M059J (cell line): ENCODE results near the gene PLCL2. TPM values are rescaled to one million over a fixed set of nuclear protein-coding genes. Genes with fewer than 3 reads are reported as not detected.

Experiments
- DNase-seq: peaks from one replicate; pipeline ENCODE4 v3.0.0-alpha.2; 2012; ENCODE audit warnings: low read depth
- total RNA-seq: library from RNA; depleted of rRNA; stranded (reverse); fragments of >200 nt; shearing (Covaris generic); gene quantifications from 2 replicates; pipeline ENCODE4 v1.2.3, GENCODE V29; 2014

Gene PLCL2
- total RNA-seq, 1 experiment from 2014 or later = 0.71 TPM

DNA sequence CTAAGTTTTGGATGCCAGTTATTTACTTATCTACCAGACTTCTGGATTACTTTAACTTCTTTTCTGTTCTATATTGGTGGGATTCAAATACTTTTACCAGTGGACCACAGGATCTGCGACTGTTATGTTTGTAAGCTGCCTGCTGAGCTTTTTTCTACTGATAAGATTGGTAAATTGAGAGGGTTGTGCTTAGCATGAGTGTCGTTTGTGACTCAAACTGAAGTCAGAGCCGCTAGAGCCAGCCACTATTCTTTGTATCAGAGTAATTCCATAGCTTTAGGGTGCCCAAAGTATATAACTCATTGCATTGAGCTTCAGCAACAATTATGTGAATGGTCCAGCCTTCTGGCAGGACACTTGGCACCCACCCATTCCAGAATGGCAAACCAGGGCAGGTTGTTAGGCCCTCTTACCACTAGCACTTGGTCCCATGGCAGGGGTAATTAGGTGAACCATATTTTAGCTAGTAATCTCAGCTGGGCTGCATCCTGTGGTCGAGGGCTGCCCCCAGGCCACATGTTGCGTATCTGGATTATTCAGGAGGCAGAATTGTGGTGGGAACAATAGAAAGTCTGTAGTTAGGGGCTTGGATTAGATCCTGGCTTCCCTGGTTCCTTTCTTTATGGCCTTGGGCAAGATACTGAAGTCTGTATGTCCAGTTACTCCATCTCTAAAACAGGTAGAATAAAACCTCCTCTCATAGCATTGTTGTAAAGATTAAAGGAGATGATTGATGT, 6.0 kb downstream of the PLCL2 start:
- peak; percentile 8 for DNase-seq

DNA sequence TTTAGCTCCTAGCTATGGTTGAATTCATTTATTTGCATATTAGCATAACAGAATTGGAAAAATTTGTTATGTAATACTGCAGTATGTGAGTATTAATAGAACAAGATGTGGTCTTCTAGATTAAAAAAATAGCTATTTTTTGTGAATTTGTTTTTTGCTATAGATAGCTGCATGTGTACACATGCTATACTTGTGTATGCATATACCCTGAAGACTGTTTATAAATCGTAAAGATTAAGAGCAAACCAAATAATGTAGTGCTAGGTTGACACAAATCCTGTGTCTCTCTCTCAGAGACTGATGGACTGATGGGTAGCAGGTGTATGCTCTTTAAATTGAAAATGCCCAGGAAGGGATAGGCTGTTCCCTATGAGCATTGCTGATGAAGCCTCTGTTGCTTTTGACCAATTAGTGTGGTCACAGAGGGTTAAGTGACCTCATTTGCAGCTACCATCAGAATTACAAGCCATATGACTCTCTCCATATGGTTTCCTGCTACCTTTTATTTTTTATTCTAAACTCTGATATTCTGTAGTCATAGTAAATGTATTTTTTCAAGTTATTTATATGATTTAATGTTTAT, 9.0 kb downstream of the PLCL2 start:
- no peak for DNase-seq

DNA sequence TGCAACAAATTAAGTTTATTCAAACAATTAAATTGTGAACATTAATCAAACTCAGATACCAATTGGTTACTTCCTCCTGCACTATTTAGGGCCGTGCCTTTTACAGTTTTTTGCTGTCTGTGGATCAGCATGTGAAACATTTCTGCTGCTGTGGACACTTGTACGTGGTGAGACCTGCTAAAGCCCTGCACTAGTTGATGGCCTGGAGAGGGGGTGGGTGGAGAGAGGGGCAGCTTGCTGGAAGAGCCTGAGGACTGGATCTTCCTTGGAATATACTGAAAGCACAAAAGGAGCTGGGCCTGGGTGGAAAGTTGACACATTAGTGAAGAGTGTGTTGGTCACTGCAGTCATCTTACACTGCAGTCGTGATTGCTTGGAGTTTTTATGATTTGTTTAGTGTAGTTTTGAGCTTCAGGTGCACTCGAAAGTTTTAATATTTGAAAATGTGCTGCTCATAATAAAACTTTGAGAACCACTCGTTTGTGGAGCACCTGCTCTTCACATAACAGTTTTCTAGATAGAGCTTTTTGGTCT, 11.4 kb downstream of the PLCL2 start:
- DNase-seq = no peak

DNA sequence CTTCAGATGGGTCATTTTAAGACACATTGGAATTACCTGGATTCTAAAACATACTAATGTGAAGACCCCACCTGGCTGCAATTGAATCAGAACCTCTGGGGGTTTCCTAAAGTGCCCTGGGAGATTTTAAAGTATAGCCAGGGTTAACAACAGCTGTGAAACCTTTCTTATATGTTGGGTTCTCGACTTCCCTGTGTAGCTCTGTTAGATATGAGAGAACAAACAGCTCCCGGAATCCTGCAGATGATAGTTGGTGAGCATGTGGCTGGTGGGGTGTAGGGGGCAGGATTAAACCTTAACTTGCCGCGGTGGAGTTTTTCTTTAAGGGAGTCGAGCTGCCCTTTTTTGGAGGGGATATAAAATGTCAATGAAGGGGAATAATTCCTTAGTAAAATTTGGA, 12.1 kb downstream of the PLCL2 start:
- no peak for DNase-seq

DNA sequence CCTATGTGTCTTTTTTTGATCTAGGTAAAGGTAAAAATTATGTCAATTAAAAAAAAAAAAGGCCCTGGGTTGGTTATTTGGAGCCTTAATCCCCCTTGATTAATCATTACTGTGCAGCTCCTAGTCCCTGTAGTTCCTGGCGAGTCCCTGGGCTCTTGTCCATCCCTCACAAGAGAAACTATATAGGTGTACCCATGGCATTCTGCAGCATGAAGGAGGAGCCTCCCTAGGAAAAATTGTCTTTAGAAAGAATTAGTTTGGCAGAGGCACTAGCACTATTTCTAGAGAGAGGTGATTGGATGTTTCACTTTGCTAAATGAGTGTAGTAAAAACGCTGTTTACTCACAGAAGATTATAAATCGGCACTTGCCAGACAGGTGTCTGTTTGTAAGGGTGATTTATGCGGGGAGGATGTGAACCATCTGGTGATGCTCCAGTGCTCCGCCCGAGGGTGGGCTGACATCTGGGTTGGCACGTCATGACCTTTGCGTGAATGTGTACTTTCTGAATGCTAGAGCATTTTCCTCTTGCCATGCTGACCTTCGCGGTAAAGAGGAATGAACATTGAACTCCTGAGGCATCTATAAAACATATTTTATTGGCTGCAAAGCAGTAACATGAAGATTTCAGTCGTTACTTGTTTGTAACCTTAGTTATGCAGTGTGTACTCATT, 12.6 kb downstream of the PLCL2 start:
- DNase-seq = peak; percentile 63

DNA sequence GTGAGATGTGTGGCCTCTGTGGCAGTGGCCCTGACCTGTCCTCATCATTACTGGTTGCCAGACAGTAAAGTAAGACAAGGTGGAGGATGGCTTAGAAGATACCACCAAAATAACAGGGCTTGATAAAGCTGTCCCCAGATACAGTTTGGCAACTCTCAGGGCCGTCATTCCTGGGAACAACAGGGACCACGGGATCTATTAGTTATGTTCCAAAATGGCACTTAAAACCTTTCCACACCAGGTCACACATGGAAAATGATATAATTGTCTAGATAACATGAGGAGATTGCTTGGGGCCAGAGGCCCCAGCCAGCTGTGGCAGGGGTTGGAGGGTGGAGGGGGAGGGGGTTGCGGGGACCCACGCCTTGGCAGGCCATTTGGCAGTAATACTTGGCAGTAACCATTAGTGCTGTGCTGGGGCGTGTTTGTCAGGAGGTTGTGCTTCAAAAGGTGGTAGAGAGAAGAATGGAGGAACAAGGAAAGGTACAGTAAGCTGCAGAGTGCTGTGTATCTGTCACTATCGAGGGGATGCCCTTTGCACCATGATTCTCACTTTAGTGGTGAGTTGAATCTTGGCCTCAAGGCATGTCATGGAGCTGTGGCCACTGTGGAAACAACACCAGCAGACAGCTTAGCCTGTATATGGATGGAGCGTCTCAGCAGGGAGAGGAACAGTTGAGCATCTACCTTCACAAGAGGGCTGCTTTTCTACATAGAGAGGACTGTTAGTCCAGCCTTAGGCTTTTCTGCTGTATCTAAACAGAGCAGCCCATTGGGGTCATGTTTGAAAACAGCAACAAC, 14.0 kb downstream of the PLCL2 start:
- no peak for DNase-seq

DNA sequence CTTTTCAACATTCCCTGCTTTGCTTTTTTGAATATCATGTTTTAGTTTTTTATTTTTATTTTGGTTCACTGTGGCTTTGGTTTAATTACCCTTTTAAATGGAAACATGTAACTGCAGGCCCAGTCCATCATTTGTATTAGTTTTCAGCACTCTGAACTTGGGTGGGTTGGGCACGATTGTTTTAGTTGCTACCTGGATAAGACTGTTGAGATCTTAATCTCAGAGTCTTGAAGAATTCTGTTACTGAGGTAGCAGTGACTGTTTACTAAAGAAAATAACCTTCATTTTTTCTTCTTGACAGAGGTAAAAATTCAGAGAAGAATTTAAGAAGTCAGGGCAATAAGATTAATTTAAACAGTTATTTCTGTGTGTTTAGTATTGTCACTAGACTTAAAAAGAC, 15.2 kb downstream of the PLCL2 start:
- DNase-seq = no peak

DNA sequence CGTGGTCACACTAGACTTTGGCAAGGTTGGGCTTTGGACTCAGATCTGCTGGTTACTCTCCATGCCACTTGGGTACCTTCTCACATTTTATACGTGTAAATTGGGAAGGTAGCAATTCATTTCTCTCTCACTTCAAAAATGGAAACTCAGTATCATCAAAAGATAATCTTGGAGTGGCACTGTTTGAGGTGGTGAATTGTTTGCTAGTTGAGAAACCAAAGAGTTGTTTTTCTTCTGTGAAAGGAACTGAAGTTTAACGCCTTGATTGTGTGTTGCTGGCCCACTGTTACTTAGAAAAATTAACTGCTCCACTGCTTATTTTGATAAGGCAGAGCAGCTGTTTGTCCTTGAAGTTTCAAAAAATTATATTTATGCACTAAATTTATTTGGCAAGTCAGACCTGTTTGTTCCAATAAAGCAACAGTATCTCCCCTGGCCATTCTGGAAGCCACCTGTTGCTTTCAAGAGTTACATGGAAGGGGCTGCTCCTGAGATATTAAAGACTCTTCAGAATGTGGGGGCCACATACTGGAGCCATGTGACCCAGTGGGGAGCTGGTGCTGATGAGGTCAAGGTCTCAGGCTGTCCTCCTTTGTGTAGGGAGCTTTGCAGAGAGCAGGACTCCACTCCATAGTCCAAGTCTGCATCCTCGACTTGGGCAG, 16.2 kb downstream of the PLCL2 start:
- DNase-seq = no peak

DNA sequence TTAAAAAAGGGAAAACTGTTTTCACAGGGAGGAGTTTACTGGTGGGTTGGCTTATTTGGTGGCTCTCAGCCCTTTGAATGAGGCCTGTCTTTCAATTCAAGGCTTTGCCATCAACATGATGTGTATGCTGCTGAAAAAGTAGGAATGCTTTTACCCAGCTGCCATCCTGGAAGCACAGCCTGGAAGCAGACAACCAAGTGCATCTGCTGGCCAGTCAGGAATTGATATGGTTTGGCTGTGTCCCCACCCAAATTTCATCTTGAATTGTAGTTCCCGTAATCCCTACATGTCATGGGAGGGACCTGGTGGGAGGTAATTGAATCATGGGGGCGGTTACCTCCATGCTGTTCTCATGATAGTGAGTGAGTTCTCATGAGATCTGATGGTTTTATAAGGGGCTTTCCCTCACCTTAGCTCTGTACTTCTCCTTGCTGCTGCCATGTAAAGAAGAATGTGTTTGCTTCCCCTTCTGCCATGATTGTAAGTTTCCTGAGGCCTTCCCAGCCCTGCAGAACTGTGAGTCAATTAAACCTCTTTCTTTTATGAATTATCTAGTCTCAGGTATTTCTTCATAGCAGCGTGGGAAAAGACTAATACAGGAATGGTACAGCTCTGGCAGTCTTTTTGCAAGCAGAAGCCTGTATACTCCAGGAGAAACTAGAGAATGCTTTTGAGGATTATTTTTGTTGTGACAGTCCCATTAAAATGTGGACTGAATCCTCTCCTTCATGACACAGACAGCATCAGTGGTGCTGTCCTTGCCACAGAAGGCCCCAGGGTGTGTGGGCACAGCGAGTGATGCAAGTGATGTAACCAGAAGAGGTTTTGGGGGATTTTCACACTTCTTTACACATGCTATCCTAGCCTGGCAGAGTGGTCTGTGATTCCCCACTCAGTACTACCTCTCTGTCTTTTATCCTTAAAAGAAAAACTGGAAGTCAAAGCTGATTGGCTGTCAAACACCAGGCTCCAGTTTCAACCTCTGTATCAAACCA, 20.0 kb downstream of the PLCL2 start:
- no peak for DNase-seq

DNA sequence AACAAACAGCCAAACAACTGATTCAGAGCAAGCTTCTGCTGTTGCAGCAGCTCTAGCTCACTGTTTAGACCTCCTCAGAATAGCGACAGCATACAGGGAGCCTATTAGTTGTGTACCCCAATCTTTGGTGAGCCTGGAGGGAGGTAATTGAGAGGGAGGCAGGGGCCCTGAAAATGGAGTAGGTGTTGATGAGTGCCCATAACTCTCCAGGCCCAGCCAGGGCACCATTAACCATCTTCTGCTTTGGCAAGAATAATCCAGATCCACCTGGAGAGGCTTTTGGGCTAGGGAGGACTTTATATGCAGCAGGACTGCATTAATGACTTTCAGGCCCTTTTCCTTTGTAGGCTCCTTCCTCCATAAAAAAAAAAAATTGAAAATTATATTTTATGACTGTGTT, 20.9 kb downstream of the PLCL2 start:
- no peak for DNase-seq

DNA sequence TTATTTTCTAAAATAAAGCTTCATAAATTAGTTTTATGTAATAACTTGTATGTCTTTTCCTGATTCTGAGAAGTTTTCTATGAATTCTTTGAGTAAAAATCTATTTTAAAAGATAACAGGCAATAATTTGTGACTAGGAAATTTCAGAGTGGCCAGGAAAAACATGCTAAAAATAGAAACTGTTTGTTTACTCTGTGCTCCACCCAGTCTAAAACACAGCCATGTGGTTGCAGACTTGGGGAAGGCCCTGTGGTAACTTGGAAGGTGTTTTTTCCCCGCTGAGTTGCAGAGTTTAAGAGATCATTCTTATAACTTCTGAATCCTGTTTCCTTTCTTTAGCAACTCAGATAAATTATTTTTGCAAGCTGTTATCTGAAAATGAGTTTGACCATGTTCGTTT, 21.9 kb downstream of the PLCL2 start:
- peak; percentile 21 for DNase-seq

DNA sequence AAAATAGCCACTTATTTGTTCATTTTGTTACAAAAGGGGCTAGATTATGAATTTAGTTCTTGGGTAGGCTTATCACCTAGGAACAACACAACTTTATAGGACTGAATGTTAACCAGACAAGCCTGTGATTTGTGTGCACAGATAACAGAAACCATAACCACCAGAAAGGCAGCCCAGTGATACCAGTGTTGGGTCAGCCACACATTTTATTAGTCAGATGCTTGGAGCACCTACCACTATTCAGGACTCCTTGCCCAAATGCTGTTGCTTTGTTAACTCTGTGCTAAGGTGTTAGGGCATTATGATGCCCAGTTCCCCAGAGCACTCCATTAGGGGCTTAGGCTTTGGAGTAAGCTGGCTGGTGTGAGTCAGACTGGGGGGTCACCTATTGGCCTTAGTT, 22.5 kb downstream of the PLCL2 start:
- DNase-seq = peak; percentile 7

DNA sequence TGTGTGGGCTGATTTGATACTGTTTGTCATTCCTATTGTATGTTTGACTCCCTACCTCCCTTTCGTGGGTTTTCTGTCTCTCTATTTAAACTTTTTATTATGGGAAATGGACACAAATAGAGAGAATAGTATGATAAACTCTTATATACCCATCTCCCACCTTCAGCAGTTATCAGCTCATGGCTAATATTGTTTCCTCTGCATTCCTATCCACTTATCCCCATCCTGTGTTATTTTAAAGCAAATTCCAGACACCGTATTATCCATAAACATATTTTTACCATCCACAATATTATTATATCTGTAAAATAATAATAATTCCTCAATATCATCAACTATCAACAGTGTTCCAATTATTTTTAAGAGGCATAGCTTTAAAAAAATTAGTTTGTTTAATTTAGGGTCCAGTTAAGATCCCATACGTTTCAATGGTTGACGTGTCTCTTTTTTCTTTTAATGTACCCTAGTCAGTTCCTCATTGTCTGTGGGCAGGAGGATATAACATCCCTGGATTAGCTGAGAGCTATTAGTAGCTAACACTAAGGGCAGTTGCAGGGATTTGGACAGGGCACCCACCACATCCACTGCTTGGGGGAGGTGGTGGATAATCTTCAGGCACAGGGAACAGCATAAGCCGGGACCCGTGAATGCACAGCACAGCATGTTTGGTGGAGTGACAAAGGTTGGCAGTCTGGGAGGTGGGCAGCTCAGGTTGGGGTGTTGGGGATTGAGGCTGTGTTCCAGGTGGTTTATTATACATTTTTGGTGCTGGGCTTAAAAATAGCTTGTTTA, 23.5 kb downstream of the PLCL2 start:
- no peak for DNase-seq

DNA sequence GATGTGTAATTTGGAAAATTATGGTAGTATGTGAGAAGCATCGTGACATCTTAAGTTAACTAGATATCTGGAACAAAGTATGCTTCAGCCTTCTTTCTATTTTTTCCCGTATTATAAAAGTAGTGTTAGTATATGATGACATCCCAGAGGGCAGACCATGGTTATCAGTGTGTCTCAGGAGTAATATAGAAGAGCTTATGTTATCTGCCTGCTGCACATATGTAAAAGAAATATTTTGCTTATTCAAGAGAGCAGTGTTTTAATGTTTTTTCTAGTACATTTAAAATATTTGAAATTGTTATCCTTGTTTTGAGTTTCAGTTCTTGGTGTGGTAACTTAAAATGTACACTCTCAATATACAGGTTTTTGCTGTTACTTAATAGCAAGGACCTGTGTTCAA, 24.1 kb downstream of the PLCL2 start:
- DNase-seq = no peak

DNA sequence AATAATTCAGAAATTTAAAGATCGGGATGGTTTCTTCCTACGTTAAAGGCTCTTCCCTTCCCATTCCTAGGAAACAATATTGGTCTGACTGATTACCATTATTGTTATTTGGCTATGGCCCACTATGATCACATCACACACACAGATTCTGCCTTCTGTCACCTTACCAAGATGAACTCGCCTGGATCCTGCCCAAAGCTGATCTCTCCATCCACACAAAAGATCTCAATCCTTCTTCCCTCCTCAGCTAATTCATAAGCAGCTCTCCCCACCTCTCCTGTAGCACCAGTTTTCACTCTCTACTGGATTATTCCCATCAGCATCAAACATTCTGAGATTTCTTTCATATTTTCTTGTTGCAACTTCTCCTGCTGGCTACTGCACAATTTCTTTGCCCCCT, 25.0 kb downstream of the PLCL2 start:
- DNase-seq = no peak

DNA sequence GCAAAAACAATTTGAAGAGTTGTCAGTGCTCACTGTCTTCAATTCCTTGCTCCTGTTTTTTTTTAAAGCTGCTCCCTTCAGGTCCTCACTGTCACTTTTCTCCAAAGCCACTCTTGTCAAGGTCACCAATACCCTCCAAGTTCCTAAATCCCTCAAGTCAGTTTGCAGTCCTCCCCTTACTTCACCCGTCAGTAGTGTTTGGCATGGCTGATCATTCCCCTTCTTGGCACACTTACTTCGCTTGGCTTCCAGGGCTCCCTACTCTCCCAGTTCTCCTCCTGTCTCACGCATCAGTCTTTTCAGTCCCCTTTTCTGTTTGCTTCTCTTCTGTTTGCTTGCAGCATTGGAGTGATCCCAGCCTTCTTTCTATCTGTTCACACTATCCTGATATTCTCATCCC, 25.5 kb downstream of the PLCL2 start:
- no peak for DNase-seq

DNA sequence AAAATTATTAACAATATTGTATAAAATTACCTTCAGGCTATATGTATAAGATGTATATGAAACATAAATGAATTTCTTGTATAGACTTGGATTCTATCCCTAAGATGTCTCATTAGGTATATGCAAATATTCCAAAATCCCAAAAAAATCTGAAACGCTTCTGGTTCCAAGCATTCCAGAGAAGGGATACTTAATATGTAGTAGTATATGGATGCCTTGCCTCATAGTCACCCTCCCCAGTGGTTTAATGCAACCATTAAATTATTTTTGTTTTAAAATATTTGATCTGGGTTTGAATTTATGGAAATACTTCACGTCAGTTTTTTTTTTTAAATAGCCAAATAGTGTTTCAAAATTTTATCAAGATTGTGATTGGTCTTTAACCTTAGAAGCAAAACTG, 27.2 kb downstream of the PLCL2 start:
- DNase-seq = no peak

DNA sequence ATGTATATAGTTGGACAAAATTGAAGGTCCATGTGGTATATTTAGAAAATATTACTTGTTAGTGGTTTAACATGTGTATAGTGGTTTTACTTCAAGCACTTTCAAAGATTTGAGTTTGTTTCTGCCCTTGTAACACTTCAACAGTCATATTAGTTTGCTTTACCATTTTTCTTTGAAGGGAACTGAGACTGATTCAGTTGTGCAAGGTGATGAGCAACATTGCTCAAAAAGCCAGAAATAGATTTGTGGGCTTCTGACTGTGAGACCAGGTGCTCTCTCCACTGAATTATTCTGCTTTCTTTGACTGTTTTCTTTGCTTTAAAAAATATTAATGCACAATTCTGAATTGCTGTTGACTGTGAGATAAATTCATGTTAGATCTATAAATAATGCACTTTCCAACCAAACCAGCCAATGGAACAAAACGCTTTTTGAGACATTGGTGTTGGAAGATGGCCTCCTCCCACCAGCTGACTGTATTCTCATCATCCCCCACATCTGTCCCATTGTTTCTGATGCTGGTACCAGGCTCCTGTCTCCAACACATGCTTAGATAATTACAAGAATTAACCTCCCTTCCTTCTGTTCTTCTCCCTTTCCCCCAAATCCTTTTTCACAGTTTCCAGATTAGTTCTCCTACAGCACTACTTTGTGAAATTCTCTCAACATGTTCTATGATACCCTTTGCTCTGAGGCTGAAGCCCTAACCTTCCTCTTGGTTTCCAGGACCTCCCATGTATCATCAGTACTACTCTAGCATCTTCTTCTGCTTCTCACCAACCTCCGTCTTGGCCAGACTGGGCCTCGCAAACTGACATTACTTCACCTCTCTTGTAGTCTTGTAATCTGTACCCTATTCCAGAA, 27.9 kb downstream of the PLCL2 start:
- no peak for DNase-seq

DNA sequence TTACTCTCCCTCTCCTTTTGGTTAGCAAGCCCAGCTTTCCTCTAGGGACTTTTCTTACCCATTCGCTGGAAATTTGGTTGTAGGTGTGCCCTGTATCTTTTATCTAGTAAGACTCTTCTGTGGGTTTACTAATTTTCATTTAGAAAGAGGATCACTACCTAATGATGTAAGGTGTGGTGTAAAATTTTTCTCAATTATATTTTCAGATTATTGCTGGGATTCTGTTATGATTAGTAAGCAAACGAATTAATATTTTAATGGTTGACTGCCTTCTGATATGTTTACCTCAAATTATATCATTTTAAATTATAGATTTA, 28.5 kb downstream of the PLCL2 start:
- no peak for DNase-seq
